Stimulated activated naive CD4-positive, alpha-beta T cell (primary cell): Measurements from ENCODE around the gene ACOT7.
"Not testable (repeated sequence)": the region's sequence is repeated elsewhere in the genome, so short reads cannot be mapped to it uniquely, and the experiment has no call there.

Source experiments
- DNase-seq, 6 experiments: peaks; one replicate each; lab custom pipeline; 2025; lab: John Stamatoyannopoulos, UW

Gene ACOT7

GRCh38 chr1:6393400-6394187, at the start of gene ACOT7:
TSS of gene ACOT7 (minus strand) at chr1:6393767. CDS start at chr1:6393399, 368 bp downstream.
- DNase-seq: peak; percentile 85 to 94 (median 87)

GRCh38 chr1:6441586-6441985, 48.0 kb upstream of the ACOT7 start:
- DNase-seq: no peak

GRCh38 chr1:6440198-6441126, 46.9 kb upstream of the ACOT7 start:
- peak; percentile 12 to 67 (median 58) for DNase-seq

GRCh38 chr1:6438047-6438525, 44.5 kb upstream of the ACOT7 start:
- DNase-seq: peak; percentile 56 to 81 (median 65)

GRCh38 chr1:6437012-6437700, 43.6 kb upstream of the ACOT7 start:
- DNase-seq: not testable (repeated sequence)

- DNase-seq: not testable (repeated sequence)
These were observed 42.7 kb upstream of the ACOT7 start for GRCh38 chr1:6436277-6436676.

- no peak for DNase-seq
These were observed 42.0 kb upstream of the ACOT7 start for GRCh38 chr1:6435547-6435946.

GRCh38 chr1:6435129-6435528, 41.6 kb upstream of the ACOT7 start:
- DNase-seq: no peak

GRCh38 chr1:6434186-6434585, 40.6 kb upstream of the ACOT7 start:
- no peak for DNase-seq

- not testable (repeated sequence) for DNase-seq
These were observed 38.3 kb upstream of the ACOT7 start for GRCh38 chr1:6431645-6432579.

GRCh38 chr1:6429660-6430411, 36.3 kb upstream of the ACOT7 start:
- DNase-seq: not testable (repeated sequence)

- DNase-seq: not testable (repeated sequence)
These were observed 34.9 kb upstream of the ACOT7 start for GRCh38 chr1:6428453-6428852.

- no peak for DNase-seq
These were observed 34.1 kb upstream of the ACOT7 start for GRCh38 chr1:6427441-6428390.

GRCh38 chr1:6426972-6427350, 33.4 kb upstream of the ACOT7 start:
- DNase-seq: no peak

- DNase-seq: no peak
These were observed 32.9 kb upstream of the ACOT7 start for GRCh38 chr1:6426277-6426971.

GRCh38 chr1:6425658-6426057, 32.1 kb upstream of the ACOT7 start:
- no peak for DNase-seq

- peak in 1 of 6 experiments; percentile 11 for DNase-seq
These were observed 31.3 kb upstream of the ACOT7 start, which contains the start of gene ESPN for GRCh38 chr1:6424619-6425593. TSS of gene ESPN (plus strand) at chr1:6424776. CDS start at chr1:6424956, 180 bp downstream.
